RWPE2 (cell line): ENCODE results near the gene HOXD9.

ENCODE experiments used
- ATAC-seq: fragments of 200-7000 bp; cut with Tn5 transposase; 3 replicates; pipeline ENCODE4 v1.9.1; 2021; ENCODE audit warnings: low read depth
- DNase-seq: peaks from one replicate; pipeline ENCODE4 v3.0.0-alpha.2; 2020; ENCODE audit warnings: low spot score
- H3K27ac ChIP-seq: fragments of 450-650 bp; 2 replicates; pipeline ENCODE4 v1.5.1; 2017; ENCODE audit warnings: mild to moderate bottlenecking; ENCODE audit not compliant: poor library complexity, severe bottlenecking
- H3K27me3 ChIP-seq: fragments of 250-450 bp; sonication (Bioruptor Pico); 2 replicates; pipeline ENCODE4 v1.5.1; 2021; ENCODE audit warnings: mild to moderate bottlenecking, moderate library complexity; ENCODE audit not compliant: insufficient read depth, poor library complexity, severe bottlenecking
- H3K36me3 ChIP-seq: fragments of 250-450 bp; sonication (Bioruptor Pico); 2 replicates; pipeline ENCODE4 v1.5.1; 2020; ENCODE audit warnings: low read depth, mild to moderate bottlenecking, moderate library complexity
- H3K4me1 ChIP-seq: fragments of 250-450 bp; sonication (Bioruptor Pico); 2 replicates; pipeline ENCODE4 v1.5.1; 2021; ENCODE audit warnings: mild to moderate bottlenecking, moderate library complexity; ENCODE audit not compliant: insufficient read depth, poor library complexity, severe bottlenecking
- H3K4me3 ChIP-seq: fragments of 250-450 bp; sonication (Bioruptor Pico); 2 replicates; pipeline ENCODE4 v1.5.1; 2021; ENCODE audit warnings: mild to moderate bottlenecking, moderate library complexity; ENCODE audit not compliant: severe bottlenecking
- H3K9me3 ChIP-seq: fragments of 250-450 bp; sonication (Bioruptor Pico); 2 replicates; pipeline ENCODE4 v1.5.1; 2021; ENCODE audit warnings: mild to moderate bottlenecking, moderate library complexity; ENCODE audit not compliant: severe bottlenecking
- TF ChIP-seq, protein P1 (sequence below): fragments of 450-650 bp; IDR thresholded peaks from one replicate; pipeline ENCODE4 v1.5.1; 2017; ENCODE audit warnings: mild to moderate bottlenecking, moderate library complexity; ENCODE audit not compliant: poor library complexity, severe bottlenecking

HOXD9 gene

DNA sequence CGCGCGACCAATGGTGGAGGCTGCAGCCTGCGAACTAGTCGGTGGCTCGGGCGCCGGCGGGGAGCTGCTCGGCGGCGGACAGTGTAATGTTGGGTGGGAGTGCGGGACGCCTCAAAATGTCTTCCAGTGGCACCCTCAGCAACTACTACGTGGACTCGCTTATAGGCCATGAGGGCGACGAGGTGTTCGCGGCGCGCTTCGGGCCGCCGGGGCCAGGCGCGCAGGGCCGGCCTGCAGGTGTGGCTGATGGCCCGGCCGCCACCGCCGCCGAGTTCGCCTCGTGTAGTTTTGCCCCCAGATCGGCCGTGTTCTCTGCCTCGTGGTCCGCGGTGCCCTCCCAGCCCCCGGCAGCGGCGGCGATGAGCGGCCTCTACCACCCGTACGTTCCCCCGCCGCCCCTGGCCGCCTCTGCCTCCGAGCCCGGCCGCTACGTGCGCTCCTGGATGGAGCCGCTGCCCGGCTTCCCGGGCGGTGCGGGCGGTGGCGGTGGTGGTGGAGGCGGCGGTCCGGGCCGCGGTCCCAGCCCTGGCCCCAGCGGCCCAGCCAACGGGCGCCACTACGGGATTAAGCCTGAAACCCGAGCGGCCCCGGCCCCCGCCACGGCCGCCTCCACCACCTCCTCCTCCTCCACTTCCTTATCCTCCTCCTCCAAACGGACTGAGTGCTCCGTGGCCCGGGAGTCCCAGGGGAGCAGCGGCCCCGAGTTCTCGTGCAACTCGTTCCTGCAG is at the start of gene HOXD9:
TSS of gene HOXD9 (plus strand) at position 37 of the 728 bp plus-strand sequence. CDS start at position 87, 50 bp downstream.
- peaks cover 5% of the 10 kb centered on the region for H3K4me1 ChIP-seq
- peaks cover 22% of the 10 kb centered on the region for H3K36me3 ChIP-seq
- ATAC-seq (no peak), DNase-seq (no peak)
- TF ChIP-seq, protein P1, sequence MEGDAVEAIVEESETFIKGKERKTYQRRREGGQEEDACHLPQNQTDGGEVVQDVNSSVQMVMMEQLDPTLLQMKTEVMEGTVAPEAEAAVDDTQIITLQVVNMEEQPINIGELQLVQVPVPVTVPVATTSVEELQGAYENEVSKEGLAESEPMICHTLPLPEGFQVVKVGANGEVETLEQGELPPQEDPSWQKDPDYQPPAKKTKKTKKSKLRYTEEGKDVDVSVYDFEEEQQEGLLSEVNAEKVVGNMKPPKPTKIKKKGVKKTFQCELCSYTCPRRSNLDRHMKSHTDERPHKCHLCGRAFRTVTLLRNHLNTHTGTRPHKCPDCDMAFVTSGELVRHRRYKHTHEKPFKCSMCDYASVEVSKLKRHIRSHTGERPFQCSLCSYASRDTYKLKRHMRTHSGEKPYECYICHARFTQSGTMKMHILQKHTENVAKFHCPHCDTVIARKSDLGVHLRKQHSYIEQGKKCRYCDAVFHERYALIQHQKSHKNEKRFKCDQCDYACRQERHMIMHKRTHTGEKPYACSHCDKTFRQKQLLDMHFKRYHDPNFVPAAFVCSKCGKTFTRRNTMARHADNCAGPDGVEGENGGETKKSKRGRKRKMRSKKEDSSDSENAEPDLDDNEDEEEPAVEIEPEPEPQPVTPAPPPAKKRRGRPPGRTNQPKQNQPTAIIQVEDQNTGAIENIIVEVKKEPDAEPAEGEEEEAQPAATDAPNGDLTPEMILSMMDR = no peak
- no peak within 1 kb of the TSS for H3K27ac ChIP-seq
- no peaks in the 10 kb centered on the region for H3K9me3 ChIP-seq
- H3K4me3 ChIP-seq = no peak within 1 kb of the TSS
- H3K27me3 ChIP-seq = no peaks in the 10 kb centered on the region

DNA sequence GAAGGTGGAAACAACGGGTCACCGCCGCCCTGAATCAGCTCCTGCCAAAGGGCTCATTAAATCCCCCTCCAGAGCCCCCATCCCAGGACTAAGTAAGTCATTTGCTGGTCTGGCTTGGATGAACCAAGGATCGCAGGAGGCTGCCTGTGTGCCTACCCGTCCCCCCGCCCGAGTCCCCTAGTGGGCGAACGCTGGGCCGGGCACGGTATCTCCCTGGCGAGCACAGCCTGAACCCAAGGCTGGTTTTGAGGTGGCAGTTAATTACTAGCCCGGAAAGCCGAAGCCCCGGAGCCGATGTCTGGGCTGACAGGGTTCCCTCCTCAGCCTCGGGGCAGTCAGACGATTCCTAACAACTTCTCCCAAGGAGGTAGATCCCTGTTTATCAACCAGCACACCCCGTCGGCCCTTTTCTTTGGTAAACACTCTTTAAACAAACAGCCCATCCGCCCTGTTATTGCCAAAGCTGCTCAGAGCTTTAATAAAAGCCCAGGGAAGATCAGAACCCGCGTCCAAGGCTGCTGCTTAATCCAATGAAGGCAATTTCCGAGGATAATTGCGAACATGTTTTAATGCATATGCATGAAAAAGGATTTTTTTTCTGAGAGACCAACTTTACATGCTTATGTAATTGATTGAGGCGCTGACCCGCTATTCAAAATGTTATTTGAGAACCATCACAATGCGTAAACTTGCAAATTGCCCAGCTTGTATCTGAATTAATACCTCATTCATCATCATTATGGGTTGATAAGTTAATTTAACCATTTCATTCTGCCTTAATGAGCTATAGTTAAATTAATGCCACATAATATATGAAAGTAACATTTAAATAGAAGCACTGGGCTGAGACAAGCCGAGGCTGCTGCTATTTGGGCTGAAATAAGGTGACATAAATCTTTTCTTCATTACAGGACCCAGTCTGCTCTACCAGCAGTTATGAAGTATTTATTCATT is 49.3 kb upstream of the HOXD9 start:
- H3K27me3 ChIP-seq = peaks cover 39% of the 10 kb centered on the region
- DNase-seq = no peak
- no peak for ATAC-seq

DNA sequence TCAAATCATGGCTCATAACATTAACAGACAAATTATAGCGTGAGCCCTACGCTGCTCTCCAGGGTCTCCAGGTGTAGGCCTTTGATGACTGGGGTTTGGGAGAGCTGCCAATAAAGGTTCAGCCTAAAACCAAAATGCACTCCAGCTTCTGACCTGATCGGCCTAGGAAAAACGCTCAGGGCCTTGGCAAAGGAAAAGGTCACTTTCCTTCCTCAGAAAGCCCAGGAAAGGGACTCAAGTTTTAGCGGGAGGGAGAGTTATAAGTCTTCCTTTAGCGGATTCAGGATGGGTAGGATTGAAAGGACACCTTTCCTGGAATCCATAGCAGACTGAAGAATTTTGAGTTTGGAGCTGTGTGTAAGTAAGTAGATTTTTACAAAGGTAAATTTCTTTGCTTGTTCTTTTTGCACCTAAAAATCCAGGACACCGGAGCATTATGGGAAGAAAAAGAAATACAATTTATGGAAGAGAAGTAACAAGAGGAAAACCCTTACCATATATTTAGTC is 47.5 kb upstream of the HOXD9 start:
- Histone ChIP-seq H3K27me3 (peaks cover 56% of the 10 kb centered on the region), H3K4me3 (no peak overlapping the region), H3K4me1 (no peaks in the 10 kb centered on the region), H3K36me3 (no peaks in the 10 kb centered on the region), H3K9me3 (no peaks in the 10 kb centered on the region), H3K27ac (no peak overlapping the region)
- ATAC-seq (no peak), DNase-seq (no peak)
- TF ChIP-seq, protein P1 = no peak

More for the DNA sequence above, 49.3 kb upstream of the HOXD9 start:
- Histone ChIP-seq H3K9me3 (no peaks in the 10 kb centered on the region), H3K36me3 (no peaks in the 10 kb centered on the region), H3K4me3 (no peak overlapping the region), H3K27ac (no peak overlapping the region), H3K4me1 (no peaks in the 10 kb centered on the region)
- TF ChIP-seq, protein P1 = no peak

DNA sequence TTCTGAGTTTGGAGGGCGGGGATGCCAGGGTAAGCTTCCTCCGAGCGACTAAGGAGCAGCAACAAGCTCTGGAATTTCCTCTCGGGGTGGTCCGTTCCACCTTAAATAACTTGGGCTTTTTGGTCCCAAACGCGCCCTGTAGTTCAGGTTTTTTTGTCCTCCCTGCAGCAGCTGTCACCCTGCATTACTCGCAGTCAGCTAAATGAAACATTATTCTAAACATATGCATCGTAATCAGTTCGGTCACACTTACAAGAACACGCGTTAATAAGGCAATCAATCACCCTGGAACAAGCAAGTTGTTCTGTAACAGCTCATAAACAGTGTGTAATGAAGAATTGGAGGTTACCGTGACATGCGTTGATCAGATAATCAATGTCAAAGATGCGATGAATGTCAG is 47.0 kb upstream of the HOXD9 start:
- DNase-seq (no peak), ATAC-seq (no peak)
- no peaks in the 10 kb centered on the region for H3K36me3 ChIP-seq
- H3K9me3 ChIP-seq = no peaks in the 10 kb centered on the region
- H3K4me1 ChIP-seq = no peaks in the 10 kb centered on the region
- TF ChIP-seq, protein P1 = no peak
- no peak overlapping the region for H3K27ac ChIP-seq
- H3K4me3 ChIP-seq = no peak overlapping the region
- peaks cover 57% of the 10 kb centered on the region for H3K27me3 ChIP-seq
